SK-N-SH treated with all-trans-retinoic acid at 6 μM for 48 hours (cell line): ENCODE measurements around the gene LRMDA.

ENCODE experiments used
- ATAC-seq: fragments of 200-7000 bp; cut with Tn5 transposase; 3 replicates; pipeline ENCODE4 v1.9.1; 2020; ENCODE audit warnings: mild to moderate bottlenecking, moderate library complexity
- ARNTL ChIP-seq: fragments of 450-650 bp; formaldehyde crosslinking; IDR thresholded peaks from 2 replicates; pipeline ENCODE4 v1.5.0; 2020; ENCODE audit warnings: low read depth, mild to moderate bottlenecking, moderate library complexity, borderline replicate concordance
- BACH2 ChIP-seq: fragments of 250-450 bp; sonication (Bioruptor Pico); IDR thresholded peaks from 2 replicates; pipeline ENCODE4 v1.9.0; 2021; ENCODE audit warnings: mild to moderate bottlenecking, borderline replicate concordance
- ESRRG ChIP-seq: fragments of 250-450 bp; sonication (Bioruptor Pico); IDR thresholded peaks from 2 replicates; pipeline ENCODE4 v1.6.1; 2021; ENCODE audit warnings: mild to moderate bottlenecking
- GLIS3 ChIP-seq: fragments of 250-450 bp; sonication (Bioruptor Pico); IDR thresholded peaks from 2 replicates; pipeline ENCODE4 v1.5.0; 2020; ENCODE audit warnings: mild to moderate bottlenecking, moderate library complexity
- ISL1 ChIP-seq: fragments of 250-450 bp; sonication (Bioruptor Pico); IDR thresholded peaks from 2 replicates; pipeline ENCODE4 v2.1.2; 2022; ENCODE audit warnings: mild to moderate bottlenecking, moderate library complexity
- PPARA ChIP-seq: fragments of 250-450 bp; sonication (Bioruptor Pico); IDR thresholded peaks from 2 replicates; pipeline ENCODE4 v1.5.0; 2020; ENCODE audit warnings: mild to moderate bottlenecking, borderline replicate concordance
- RARB ChIP-seq: fragments of 250-450 bp; sonication (Bioruptor Pico); IDR thresholded peaks from 2 replicates; pipeline ENCODE4 v1.8.0; 2021; ENCODE audit warnings: mild to moderate bottlenecking, moderate library complexity
- TCF4 ChIP-seq: fragments of 250-450 bp; sonication (Bioruptor Pico); IDR thresholded peaks from 2 replicates; pipeline ENCODE4 v1.8.0; 2021; ENCODE audit warnings: mild to moderate bottlenecking, moderate library complexity, borderline replicate concordance
- TOX ChIP-seq: fragments of 250-450 bp; sonication (Bioruptor Pico); IDR thresholded peaks from 2 replicates; pipeline ENCODE4 v1.8.0; 2021; ENCODE audit warnings: mild to moderate bottlenecking, moderate library complexity, borderline replicate concordance
- ZC3H10 ChIP-seq: fragments of 250-450 bp; sonication (Bioruptor Pico); IDR thresholded peaks from 2 replicates; pipeline ENCODE4 v1.5.1; 2021; ENCODE audit warnings: mild to moderate bottlenecking, moderate library complexity
- ZFP3 ChIP-seq: fragments of 250-450 bp; sonication (Bioruptor Pico); IDR thresholded peaks from 2 replicates; pipeline ENCODE4 v1.5.0; 2020; ENCODE audit warnings: mild to moderate bottlenecking, moderate library complexity
- ZFP30 ChIP-seq: fragments of 450-650 bp; formaldehyde crosslinking; IDR thresholded peaks from 2 replicates; pipeline ENCODE4 v1.5.0; 2022; ENCODE audit warnings: mild to moderate bottlenecking, moderate library complexity
- ZNF565 ChIP-seq: fragments of 450-650 bp; formaldehyde crosslinking; conservative IDR thresholded peaks from 2 replicates; pipeline ENCODE4 v1.5.0; 2020; ENCODE audit warnings: low read depth, mild to moderate bottlenecking, moderate library complexity
- ZNF70 ChIP-seq: fragments of 450-650 bp; formaldehyde crosslinking; IDR thresholded peaks from 2 replicates; pipeline ENCODE4 v1.5.0; 2020; ENCODE audit warnings: mild to moderate bottlenecking, moderate library complexity
- ZNF8 ChIP-seq: fragments of 450-650 bp; formaldehyde crosslinking; IDR thresholded peaks from 2 replicates; pipeline ENCODE4 v1.5.0; 2020; ENCODE audit warnings: mild to moderate bottlenecking, moderate library complexity
- TF ChIP-seq, protein P1 (sequence below): fragments of 250-450 bp; sonication (Bioruptor Pico); IDR thresholded peaks from 2 replicates; pipeline ENCODE4 v1.5.1; 2020; ENCODE audit warnings: low read depth, mild to moderate bottlenecking, moderate library complexity
- TF ChIP-seq, protein P2 (sequence below): fragments of 250-450 bp; sonication (Bioruptor Pico); IDR thresholded peaks from 2 replicates; pipeline ENCODE4 v1.8.0; 2020; ENCODE audit warnings: mild to moderate bottlenecking, moderate library complexity, borderline replicate concordance
- TF ChIP-seq, protein P3 (sequence below): fragments of 250-450 bp; sonication (Bioruptor Pico); IDR thresholded peaks from 2 replicates; pipeline ENCODE4 v1.8.0; 2021; ENCODE audit warnings: low read depth, mild to moderate bottlenecking, moderate library complexity, borderline replicate concordance
- TF ChIP-seq, protein P4 (sequence below): fragments of 250-450 bp; sonication (Bioruptor Pico); IDR thresholded peaks from 2 replicates; pipeline ENCODE4 v1.5.0; 2020; ENCODE audit warnings: mild to moderate bottlenecking, moderate library complexity
- TF ChIP-seq, protein P5 (sequence below): fragments of 250-450 bp; sonication (Bioruptor Pico); IDR thresholded peaks from 2 replicates; pipeline ENCODE4 v1.5.1; 2021; ENCODE audit warnings: mild to moderate bottlenecking, moderate library complexity

LRMDA gene

DNA sequence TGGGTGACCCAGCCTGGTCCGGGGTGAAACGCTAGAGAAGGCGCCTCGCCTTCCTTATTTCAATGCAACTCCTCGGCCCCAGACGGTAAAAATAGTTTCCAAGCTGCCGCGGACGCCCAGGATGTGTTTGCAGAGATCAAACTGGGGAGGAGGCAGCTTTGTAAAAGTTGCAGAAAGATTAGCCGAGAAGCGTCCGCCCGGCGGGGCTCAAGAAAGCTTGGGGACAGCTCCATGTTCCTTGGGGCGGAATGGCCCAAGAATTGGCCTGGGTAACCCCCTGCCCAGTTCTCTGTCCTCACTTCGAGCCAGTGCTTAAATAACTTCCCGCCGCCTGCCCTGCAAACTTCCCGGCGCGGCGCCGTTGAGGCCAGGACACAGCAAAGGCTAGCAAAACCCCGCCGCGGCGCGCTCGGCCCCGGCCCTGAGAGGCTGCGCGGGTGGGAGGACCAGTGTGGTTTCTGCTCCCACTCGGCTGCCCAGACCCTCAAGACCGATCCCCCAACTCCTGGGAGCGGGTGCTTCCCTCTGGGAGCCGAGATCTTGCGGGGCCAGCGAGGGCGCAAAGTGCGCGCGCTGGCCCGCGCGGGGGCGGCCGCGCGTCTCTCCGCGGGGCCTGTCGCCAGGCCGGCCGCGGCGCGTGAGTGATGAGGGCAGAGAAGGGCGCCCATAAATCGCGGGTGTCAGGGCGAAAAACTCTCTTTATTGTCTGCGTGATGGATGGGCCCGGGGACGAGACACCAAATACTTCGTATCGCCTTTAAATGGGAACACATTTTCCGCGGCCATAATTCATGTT lies 23.5 kb upstream of the LRMDA start:
- TF ChIP-seq, protein P1, sequence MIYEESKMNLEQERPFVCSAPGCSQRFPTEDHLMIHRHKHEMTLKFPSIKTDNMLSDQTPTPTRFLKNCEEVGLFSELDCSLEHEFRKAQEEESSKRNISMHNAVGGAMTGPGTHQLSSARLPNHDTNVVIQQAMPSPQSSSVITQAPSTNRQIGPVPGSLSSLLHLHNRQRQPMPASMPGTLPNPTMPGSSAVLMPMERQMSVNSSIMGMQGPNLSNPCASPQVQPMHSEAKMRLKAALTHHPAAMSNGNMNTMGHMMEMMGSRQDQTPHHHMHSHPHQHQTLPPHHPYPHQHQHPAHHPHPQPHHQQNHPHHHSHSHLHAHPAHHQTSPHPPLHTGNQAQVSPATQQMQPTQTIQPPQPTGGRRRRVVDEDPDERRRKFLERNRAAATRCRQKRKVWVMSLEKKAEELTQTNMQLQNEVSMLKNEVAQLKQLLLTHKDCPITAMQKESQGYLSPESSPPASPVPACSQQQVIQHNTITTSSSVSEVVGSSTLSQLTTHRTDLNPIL: no peak
- TF ChIP-seq ZNF8 (CRISPR knock-in tag) (no peak), ZC3H10 (CRISPR knock-in tag) (no peak), TCF4 (CRISPR knock-in tag) (no peak), RARB (no peak), ISL1 (CRISPR knock-in tag) (no peak), ZFP3 (CRISPR knock-in tag) (no peak), TOX (CRISPR knock-in tag) (no peak), ARNTL (no peak), GLIS3 (CRISPR knock-in tag) (no peak)
- TF ChIP-seq, protein P2, sequence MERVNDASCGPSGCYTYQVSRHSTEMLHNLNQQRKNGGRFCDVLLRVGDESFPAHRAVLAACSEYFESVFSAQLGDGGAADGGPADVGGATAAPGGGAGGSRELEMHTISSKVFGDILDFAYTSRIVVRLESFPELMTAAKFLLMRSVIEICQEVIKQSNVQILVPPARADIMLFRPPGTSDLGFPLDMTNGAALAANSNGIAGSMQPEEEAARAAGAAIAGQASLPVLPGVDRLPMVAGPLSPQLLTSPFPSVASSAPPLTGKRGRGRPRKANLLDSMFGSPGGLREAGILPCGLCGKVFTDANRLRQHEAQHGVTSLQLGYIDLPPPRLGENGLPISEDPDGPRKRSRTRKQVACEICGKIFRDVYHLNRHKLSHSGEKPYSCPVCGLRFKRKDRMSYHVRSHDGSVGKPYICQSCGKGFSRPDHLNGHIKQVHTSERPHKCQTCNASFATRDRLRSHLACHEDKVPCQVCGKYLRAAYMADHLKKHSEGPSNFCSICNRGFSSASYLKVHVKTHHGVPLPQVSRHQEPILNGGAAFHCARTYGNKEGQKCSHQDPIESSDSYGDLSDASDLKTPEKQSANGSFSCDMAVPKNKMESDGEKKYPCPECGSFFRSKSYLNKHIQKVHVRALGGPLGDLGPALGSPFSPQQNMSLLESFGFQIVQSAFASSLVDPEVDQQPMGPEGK (CRISPR knock-in tag): no peak
- TF ChIP-seq, protein P3, sequence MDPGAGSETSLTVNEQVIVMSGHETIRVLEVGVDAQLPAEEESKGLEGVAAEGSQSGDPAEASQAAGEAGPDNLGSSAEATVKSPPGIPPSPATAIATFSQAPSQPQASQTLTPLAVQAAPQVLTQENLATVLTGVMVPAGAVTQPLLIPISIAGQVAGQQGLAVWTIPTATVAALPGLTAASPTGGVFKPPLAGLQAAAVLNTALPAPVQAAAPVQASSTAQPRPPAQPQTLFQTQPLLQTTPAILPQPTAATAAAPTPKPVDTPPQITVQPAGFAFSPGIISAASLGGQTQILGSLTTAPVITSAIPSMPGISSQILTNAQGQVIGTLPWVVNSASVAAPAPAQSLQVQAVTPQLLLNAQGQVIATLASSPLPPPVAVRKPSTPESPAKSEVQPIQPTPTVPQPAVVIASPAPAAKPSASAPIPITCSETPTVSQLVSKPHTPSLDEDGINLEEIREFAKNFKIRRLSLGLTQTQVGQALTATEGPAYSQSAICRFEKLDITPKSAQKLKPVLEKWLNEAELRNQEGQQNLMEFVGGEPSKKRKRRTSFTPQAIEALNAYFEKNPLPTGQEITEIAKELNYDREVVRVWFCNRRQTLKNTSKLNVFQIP: no peak
- TF ChIP-seq, all 23 proteins: peak for 0
- no peak for ATAC-seq

DNA sequence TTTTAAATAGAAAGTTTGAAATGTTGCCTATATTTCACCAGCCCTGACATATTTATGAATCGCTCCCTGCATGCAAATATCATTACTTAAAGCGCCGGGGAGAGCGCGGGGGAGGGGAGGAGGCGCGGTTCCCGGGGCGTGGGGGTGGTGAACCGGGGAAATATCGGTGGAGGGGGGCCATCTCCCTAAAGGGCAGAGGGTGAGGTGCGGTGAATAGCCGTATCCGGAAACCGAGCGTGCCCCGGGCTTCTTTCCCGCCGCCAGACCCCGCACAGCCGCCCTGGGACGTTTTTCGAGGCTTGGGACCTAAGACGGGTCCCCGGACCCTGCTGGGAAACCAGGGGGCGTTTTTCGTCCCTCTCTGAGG lies 22.9 kb upstream of the LRMDA start:
- ATAC-seq: no peak
- TF ChIP-seq TCF4 (CRISPR knock-in tag) (no peak), ZNF565 (CRISPR knock-in tag) (no peak), TOX (CRISPR knock-in tag) (no peak)

DNA sequence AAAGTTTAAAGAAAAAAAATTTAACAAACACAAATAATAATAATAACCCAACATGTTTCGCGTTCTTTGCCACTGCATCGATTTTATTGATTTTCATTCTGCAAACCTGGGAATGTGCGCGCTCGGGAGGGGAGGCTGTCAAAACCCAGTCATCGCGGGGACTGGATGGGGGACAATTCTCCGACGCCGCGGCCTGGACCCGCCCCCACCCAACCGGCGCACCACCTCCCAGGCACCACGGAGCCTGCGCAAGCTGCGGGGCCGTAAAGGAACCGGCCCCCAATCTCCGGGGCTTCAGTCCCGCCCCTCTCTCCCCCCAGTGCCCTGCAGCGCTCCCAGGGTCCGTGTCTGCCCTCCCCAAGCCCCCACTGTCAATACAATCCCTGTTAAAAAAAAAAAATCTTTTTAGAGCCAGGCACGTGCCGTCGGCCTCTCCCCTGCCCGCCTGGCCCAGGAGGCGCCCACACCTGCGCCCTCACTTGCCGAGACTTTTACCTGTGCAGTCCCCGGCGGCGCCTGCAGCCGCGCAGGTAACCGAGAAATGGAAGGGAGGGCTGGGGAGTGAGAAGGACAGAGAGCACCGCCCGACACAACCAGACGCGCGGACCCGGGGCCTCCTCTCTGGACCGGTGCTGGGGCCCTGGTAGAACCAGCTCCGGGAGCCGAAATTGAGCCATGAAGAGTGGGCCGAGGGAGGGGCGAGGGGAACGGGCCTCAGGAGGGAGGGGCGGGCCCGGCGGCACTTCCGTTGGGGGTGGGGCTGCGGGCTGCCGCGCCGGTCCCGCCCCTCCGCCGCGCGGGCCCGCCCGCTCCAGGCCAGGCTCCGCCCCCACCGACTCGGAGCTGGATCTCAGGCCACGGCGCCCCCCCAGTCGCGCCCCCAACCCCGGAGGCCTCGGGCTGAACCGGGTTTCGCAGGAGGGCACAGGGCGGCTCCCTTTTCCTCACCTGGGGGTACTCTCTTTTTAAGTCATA lies 22.2 kb upstream of the LRMDA start:
- TF ChIP-seq ZC3H10 (CRISPR knock-in tag): no peak
- TF ChIP-seq RARB: no peak
- TF ChIP-seq ZNF8 (CRISPR knock-in tag): no peak
- TF ChIP-seq, protein P4, sequence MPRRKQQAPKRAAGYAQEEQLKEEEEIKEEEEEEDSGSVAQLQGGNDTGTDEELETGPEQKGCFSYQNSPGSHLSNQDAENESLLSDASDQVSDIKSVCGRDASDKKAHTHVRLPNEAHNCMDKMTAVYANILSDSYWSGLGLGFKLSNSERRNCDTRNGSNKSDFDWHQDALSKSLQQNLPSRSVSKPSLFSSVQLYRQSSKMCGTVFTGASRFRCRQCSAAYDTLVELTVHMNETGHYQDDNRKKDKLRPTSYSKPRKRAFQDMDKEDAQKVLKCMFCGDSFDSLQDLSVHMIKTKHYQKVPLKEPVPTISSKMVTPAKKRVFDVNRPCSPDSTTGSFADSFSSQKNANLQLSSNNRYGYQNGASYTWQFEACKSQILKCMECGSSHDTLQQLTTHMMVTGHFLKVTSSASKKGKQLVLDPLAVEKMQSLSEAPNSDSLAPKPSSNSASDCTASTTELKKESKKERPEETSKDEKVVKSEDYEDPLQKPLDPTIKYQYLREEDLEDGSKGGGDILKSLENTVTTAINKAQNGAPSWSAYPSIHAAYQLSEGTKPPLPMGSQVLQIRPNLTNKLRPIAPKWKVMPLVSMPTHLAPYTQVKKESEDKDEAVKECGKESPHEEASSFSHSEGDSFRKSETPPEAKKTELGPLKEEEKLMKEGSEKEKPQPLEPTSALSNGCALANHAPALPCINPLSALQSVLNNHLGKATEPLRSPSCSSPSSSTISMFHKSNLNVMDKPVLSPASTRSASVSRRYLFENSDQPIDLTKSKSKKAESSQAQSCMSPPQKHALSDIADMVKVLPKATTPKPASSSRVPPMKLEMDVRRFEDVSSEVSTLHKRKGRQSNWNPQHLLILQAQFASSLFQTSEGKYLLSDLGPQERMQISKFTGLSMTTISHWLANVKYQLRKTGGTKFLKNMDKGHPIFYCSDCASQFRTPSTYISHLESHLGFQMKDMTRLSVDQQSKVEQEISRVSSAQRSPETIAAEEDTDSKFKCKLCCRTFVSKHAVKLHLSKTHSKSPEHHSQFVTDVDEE (CRISPR knock-in tag): no peak
- peak; percentile 89 for ATAC-seq

DNA sequence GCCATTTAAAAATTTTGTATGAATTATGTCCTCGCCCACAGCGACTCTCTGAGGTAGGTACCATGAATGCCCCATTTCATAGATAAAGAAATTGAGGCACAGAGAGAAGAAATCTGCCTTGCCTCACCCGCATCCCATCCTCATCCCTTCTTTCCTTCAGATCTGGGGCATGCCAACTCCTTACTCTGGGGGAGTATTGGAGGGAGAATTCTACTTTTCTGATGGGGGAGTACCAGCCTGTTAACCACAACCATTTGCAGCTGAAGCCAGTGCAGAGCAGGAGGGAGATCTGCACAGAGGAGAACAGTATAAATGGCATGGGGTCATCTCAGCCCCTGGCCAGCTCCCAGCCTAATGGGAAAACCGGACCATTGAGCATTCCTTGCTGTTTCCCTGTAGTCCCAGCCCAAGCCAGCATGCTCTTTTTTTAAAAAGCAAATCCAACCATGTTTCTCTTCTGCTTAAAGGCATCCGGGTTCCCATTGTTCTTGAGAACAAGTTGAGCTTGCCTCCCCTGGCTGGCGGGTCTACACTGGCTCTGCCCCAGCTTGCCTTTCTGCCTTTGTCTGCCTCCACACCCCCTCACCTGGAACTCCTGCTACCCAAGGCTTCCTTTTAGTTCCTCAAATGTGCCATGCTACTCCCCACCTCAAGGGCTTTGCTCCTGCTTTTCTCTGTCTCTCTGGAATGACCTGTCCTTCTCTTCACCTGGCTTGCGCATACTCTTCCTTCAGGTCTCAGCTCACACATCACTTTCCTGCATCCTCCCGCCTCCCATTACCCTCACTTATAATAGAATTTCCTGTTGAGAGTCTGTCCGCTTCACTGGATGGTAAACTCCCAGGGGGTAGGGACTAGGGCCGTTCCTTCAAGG lies 21.1 kb upstream of the LRMDA start:
- ATAC-seq: no peak
- TF ChIP-seq, protein P1: no peak
- TF ChIP-seq, protein P5, sequence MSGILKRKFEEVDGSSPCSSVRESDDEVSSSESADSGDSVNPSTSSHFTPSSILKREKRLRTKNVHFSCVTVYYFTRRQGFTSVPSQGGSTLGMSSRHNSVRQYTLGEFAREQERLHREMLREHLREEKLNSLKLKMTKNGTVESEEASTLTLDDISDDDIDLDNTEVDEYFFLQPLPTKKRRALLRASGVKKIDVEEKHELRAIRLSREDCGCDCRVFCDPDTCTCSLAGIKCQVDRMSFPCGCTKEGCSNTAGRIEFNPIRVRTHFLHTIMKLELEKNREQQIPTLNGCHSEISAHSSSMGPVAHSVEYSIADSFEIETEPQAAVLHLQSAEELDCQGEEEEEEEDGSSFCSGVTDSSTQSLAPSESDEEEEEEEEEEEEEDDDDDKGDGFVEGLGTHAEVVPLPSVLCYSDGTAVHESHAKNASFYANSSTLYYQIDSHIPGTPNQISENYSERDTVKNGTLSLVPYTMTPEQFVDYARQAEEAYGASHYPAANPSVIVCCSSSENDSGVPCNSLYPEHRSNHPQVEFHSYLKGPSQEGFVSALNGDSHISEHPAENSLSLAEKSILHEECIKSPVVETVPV: no peak
- no peak for TF ChIP-seq ISL1 (CRISPR knock-in tag)
- no peak for TF ChIP-seq ZNF565 (CRISPR knock-in tag)
- no peak for TF ChIP-seq ZFP3 (CRISPR knock-in tag)
- TF ChIP-seq ARNTL: no peak
- no peak for TF ChIP-seq ZFP30
- TF ChIP-seq BACH2 (CRISPR knock-in tag): no peak
- TF ChIP-seq RARB: no peak
- TF ChIP-seq ESRRG: no peak
- TF ChIP-seq PPARA: no peak
- no peak for TF ChIP-seq ZNF70 (CRISPR knock-in tag)
